Islet of Langerhans (tissue), 1 donor: ENCODE data around the gene ALPP.
"Not testable (repeated sequence)": the region's sequence is repeated elsewhere in the genome, so short reads cannot be mapped to it uniquely, and the experiment has no call there.

Source experiments
- FAIRE-seq: peaks from one replicate; lab custom pipeline; 2011; peaks lifted over from hg19 to GRCh38; lab: Jason Lieb, UNC

ALPP gene

DNA sequence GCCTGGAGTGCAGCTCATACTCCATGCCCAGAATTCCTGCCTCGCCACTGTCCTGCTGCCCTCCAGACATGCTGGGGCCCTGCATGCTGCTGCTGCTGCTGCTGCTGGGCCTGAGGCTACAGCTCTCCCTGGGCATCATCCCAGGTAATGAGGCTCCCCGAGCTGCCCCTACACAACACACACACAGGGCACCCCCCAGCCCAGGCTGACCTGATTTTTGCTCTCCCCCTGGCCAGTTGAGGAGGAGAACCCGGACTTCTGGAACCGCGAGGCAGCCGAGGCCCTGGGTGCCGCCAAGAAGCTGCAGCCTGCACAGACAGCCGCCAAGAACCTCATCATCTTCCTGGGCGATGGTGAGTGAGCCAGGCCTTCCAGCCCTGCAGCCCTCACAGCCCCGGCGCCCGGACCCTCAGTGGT is at the start of gene ALPP:
TSS of gene ALPP (plus strand) at position 17 of the 417 bp plus-strand sequence. CDS start at position 69, 52 bp downstream.
- FAIRE-seq = not testable (repeated sequence)

GRCh38 chr2:232329716-232330067 is 48.9 kb upstream of the ALPP start:
- no peak for FAIRE-seq

DNA sequence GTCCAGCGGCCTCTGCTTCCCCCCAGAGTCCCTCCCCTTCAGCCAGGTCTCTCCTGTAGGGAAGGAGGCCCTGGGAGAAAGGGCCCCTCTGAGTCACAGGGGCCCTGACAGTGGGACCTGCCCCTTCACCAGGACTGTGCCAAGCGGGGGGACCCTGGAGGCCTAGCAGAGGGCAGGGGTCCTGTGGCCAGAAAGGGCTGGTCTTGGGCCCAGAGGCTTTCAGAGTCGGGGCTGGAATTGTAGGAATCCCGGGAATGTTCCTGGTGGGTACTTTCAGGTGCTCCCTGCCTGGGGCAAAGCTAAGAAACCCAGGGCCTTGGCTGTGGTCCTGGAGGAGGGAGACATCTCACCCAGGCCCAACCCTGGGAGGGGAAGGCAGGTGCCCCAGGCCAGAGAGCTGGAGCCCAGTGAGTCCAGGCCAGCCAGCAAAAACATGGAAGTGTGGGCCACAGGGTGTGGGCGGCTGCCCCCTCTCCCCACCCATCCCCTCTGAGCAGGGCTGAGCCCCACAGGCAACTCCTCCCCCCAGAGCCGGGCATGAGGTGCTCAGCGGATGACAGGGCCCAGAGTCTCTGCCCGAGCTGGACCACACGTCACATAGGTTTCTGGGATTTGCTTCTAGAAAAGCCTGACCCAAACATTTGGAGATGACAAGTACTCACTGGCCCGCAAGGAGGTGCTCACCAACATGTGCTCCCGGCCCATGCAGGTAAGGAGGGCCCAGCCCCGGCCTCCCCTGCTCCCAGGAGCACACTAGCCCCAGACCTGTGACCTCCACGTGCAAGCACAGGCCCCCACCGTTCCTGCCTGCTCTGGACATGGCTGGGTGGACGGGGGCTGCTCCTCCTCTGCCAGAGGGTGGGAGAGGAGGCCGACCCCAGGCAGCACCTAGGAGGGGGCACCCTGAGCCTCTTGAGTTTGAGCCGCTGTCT is 48.2 kb upstream of the ALPP start:
- FAIRE-seq = no peak

DNA sequence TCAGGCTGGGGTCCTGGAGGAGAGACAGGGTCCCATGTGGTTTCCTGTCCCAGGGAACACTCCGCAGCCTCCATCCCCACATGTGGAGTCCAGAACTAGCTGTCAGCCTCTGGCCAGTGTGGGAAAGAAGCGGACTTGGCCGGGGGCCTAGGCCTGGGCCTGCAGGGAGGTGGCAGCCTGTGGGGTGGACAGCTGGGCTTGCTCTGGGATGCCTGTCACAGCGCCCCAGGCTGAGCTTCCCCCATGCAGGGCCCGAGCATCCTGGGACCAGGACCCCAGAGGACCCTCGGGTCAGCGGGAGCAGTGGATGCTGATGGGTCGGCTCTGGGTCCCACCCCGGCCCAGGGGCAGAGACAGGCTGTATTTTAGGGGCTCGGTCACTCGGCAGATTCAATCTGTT is 47.5 kb upstream of the ALPP start:
- FAIRE-seq = not testable (repeated sequence)

- not testable (repeated sequence) for FAIRE-seq
Measured at GRCh38 chr2:232331641-232332040, 46.9 kb upstream of the ALPP start.

DNA sequence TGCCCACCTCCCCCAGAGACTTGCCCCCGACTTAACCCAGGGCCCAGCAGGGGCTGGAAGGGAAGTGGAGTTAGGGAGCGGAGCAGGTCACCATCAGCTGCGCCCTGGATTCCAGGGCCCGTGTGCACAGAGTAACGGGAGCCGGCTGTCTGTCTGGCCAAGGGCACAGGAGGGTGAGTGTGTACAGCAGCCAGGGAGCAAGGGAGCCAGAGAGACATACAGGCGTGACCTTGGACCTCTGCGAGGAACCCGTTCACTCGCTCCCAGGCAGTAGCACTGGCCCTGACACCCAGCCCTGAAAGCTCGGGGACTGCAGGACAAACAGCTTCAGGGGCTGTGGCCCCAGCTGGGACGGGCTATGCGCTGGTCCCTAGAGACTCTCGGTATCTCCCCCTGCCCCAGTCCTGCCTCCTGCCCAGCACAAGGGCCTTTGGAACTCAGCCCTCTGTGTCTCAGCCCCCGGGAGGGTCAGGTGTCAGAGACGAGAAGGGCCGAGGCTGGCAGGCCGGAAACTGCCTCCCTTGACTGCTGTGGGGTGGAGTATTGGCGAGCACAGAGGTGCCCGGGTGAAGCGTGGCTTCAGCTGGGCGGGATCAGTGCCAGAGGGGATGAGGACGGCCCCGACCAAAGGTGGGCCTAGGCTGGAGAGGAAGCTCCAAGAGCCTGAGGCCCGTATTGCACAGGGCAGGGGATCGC is 46.2 kb upstream of the ALPP start:
- not testable (repeated sequence) for FAIRE-seq

- no peak for FAIRE-seq
Measured at GRCh38 chr2:232332940-232333259, 45.7 kb upstream of the ALPP start.

DNA sequence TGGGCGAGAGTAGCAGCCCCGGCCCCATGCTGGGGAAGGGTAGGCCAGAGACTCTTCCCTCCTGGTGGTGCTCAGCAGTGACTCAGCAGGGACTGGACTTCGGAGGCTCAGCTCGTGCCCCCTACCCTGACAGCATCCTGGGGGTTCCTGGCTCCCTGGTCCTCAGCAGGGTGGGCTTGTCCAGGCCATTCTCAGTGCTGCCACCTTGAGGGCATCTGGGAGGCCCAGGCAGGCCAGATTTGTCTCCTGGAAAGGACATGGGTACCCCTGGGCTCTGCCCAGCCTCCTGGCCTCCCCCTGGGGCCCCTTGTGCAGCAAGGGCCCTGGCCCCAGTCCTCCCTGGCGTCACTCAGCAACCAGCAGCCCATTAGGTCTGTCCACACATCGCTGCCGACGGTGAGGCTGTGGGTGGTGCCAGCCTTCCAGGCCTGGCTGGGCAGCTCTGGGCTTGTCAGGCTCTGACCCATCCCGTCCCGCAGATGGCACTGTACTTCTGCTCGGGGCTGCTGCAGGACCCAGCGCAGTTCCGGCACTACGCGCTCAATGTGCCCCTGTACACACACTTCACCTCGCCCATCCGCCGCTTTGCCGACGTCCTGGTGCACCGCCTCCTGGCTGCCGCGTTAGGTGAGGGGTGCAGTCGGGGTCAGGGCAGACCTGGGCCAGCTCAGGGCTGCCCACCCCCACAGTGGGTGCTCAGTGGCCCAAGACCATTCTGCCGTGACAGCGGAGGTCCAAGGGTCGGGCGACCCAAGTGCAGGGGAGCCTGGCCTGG is 45.0 kb upstream of the ALPP start:
- FAIRE-seq = no peak

- not testable (repeated sequence) for FAIRE-seq
Measured at GRCh38 chr2:232334136-232334884, 44.2 kb upstream of the ALPP start.

- FAIRE-seq = not testable (repeated sequence)
Measured at GRCh38 chr2:232334885-232335205, 43.7 kb upstream of the ALPP start.

DNA sequence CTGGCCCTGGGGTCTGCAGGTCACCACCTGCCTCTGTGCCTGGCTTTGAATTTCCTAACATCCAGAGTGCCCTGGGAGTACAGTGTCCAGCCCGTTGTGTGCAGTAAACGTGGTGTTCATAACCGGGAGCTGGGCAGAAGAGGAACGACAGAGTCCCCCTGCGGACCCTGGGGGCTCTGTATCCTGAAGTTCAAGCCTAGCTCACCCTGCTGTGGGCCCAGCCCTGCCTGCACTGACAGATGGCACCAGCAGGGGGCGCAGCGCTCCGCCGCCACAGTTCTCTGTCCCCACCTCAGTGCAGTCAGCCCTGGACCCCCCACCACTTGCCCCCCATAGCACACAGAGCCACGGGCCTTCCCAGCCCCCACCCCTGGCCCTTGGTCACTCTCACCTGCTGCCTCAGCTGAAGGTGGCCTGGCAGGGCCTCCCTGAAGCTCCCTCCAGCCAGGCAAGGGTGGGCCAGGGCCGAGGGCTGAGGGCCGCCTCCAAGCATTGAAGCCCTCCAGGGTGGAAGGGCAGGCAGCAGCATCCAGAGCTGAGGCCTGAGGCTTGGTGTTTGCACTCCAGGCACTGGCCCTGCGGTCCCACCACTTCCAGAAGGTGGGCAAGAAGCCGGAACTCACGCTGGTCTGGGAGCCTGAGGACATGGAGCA is 43.2 kb upstream of the ALPP start:
- not testable (repeated sequence) for FAIRE-seq

- FAIRE-seq = no peak
Measured at GRCh38 chr2:232335859-232336215, 42.7 kb upstream of the ALPP start.

DNA sequence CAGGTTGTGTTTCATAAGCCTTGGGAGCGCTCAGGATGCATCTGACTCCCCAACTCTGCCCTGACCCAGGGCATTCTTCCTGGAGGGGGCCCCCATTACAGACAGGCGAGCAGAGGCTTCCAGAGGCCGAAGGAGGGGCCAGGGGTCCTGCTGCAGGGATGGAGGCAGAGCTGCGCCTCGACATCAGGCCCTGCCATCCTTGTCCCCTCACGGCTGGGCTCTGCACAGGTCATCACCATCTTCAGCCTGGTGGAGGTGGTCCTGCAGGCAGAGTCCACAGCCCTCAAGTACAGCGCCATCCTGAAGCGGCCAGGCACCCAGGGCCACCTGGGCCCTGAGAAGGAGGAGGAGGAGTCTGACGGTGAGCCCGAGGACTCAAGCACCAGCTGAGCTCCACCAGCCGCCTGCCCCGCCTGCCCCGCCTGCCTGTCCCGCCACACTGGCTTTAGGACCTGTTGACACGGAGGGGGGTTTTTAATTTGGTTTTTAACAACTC is 42.3 kb upstream of the ALPP start:
- no peak for FAIRE-seq

DNA sequence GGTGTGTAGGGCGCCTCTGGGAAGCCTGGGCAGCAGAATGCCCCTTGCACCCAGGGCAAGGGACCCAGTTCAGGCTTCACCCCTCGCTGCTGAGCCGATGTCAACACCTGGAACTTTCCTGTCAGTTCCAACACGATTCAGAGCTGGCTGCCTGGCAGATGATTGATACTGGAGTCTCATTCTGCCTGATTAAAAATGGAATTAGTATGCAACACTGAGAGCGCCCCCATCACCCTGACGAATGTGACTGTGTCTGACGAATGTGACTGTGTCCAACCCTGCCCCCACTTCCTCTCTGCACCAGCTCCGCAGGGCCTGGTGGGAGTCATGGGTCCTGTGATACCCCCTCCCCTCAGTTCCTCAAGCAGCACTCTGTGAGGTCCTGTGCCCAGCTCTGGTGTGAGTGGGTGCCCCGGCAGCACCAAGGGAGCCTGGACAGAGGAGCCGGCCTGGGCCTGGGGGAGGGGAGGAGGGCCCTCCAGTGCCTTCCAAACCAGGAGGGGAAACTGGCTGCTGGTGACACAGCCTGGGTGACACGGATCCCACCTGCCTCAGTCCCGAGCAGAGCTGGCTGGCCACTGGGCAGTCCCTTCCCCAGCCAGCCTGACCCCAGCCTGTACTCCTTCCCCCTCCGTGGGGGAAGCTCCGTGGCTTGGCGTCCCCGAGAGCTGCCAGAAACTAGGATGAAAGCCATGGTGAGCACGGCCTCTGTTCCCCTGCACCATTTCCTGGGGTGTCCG is 41.4 kb upstream of the ALPP start:
- no peak for FAIRE-seq

DNA sequence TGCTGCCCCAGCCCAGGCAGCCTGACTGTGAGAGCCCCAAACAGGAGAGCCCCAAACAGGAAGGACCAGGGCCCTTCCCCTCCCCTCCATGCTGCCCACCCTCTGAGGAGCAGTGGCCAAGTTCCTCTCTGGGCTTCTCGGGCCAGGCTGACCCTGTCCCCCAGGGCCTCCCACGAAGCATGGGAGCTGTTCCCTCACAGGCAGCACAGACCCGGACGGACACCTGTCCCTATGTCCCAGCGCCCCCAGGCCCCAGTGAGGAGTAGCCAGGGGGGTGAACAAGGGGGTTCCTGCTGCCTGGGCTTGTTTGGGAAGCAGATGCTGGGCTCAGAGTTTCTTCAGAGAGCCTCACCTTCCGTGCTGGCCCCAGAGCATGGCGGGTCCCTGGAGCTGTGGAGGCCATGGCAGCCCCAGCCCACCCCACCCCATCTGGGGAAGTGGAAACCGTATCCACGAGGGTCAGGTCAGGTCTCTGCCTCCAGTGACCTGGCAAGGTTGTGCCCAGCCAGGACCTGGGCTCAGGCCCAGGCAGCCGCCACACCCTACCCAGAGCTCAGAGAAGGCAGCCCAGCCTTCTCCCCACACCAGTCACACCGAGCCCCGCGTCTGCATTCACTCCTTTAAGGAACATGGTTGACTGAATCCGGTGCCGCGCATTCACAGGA is 40.3 kb upstream of the ALPP start:
- not testable (repeated sequence) for FAIRE-seq

DNA sequence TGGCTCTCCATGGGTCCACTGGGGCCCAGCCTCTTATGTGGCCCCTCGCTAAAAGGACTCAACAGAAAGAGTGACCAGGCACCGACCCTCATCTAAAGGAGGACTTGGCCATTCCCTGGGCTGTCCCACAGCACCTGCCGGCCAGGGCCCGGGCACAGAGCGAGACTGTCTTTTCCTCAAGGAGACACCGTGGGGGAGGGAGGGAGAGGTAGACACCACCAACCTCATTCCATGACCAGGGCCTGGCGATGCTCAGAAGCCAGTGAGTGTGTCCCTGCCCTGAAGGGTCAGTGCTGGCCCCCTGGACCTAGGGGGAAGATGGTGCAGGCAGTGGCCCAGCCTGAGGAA is 39.8 kb upstream of the ALPP start:
- no peak for FAIRE-seq

DNA sequence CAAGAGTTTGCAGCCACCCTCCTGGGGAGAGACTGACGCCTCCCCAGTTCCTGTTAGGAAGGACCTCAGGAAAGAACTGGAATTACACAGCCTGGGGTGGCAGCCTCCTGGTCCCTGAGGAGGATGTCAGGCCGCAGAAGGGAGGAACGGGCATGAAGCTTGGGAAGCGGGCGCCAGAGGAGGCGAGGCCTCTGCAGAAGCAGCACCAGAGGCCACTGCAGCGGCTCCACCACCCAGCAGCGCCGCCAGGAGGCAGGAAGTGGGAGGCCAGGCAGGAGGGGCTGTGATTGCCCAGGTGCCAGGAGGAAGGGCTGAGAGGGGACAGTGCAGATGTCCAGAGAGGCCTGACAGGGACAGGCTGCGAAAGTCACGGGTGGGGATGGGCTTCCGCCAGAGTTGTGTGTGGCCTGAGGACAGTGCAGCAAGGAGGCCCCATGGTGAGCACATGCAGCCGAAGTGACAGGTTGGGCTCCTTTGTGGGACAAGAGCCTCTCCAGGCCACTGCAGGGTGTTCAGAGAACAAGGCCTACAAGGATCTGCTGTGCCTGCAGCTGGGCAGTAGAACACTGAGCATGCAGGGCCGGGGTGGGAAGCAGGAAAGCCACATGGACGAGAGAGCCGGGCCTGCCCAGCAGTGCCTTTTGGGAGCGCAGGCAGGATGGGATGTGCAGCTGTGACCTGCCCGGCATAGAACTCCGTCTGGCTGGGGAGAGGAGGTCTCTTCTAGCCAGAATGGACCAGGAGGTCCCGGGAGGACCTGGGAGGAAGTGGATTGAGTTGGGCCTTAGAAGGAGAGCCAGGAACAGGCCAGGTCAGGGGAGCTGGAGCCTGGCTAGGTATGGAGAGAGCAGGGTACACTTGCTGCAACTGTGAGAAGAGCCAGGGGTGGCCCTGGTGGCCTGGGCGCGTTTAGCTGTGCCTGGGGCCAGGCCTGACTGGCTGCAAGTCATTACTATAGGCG is 39.1 kb upstream of the ALPP start:
- FAIRE-seq = no peak

DNA sequence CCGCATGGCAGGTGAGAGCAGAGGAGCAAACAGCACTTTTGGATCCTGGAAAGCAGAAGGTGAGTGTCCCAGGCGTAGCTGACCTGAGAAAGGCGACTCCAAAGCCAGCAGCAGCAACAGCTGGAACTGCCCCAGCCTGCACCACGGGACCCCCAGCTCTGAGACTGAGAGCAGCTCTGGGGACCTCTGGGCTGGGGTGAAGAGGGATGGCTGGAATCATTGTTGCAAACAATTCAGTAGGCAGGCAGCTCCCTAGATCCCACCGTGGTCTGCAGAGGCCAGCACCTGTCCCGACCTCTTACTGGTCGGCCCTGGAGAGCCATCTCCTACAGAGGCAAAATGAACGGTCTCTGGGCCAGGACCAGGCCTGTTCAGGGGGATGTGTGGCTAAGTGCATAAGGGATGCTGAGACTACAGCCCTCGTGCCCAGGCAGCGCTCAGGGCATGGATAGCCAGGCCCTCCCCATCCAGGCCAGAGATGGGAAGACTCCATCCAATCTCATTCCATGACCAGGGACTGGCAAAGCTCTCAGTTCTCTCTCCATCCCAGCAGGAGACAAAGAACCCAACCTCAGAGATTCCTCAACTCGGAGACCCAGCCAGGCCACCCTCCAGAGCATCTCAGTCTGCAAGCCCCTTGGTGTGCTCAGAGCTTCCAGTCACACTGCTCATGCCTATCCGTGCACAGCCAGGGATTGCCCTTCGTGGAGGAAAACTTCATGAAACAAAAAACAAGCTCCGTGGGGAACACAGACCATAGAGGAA is 38.2 kb upstream of the ALPP start:
- no peak for FAIRE-seq
